ENCODE data around the gene TEDDM1.

Gene TEDDM1

DNA sequence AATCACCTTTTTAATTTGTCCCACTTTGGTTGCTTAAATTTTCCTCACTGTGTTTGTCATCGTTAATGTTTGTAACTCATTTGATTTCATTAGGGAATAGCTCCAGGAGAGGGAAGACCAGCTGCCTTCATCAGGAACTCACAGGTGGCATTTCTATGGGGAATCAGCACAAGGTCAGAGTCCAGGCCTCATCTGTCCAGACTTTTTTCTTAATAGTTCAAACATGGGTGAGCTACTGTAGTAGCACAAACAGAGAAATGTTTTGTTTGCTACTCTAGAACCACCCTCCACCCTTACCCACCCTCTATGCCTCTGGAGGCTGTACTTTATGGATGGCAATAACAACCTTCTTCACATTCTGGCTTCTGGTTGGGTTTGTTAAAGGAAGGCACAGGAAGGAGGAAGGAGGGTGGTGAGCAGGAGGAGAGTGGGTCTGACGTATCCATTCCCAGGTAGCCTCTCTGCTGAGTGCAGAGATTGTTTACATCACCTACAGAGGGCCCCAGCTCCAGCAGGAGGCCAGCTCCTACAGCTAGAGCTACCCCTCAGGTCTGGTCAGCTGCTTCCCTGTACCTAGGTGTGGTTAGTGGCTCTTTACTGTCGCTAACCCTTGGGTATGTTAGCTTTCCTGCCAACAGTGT lies 8.1 kb upstream of the TEDDM1 start:
- Histone ChIP-seq H3K4me2 (ENCODE audit: low read depth, low read length, poor library complexity, severe bottlenecking) (no peak overlapping the region), H3F3A (ENCODE audit: low read depth) (no peaks in the 10 kb centered on the region), H2AFZ (ENCODE audit: low read length) (no peak overlapping the region)

GRCh38 chr1:182407724-182408123 lies 7.3 kb upstream of the TEDDM1 start:
- no peak overlapping the region for H3K4me3 ChIP-seq (ENCODE audit: low read length, poor library complexity, severe bottlenecking)
- no peaks in the 10 kb centered on the region for H3K27me3 ChIP-seq (ENCODE audit: insufficient read depth, low read length, poor library complexity, severe bottlenecking)
- TF ChIP-seq, protein P1, sequence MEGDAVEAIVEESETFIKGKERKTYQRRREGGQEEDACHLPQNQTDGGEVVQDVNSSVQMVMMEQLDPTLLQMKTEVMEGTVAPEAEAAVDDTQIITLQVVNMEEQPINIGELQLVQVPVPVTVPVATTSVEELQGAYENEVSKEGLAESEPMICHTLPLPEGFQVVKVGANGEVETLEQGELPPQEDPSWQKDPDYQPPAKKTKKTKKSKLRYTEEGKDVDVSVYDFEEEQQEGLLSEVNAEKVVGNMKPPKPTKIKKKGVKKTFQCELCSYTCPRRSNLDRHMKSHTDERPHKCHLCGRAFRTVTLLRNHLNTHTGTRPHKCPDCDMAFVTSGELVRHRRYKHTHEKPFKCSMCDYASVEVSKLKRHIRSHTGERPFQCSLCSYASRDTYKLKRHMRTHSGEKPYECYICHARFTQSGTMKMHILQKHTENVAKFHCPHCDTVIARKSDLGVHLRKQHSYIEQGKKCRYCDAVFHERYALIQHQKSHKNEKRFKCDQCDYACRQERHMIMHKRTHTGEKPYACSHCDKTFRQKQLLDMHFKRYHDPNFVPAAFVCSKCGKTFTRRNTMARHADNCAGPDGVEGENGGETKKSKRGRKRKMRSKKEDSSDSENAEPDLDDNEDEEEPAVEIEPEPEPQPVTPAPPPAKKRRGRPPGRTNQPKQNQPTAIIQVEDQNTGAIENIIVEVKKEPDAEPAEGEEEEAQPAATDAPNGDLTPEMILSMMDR (conservative IDR thresholded peaks at IDR 0.05; ENCODE audit: low read length) = no peak
- TF ChIP-seq EZH2phosphoT487 (IDR thresholded peaks at IDR 0.05; ENCODE audit: borderline replicate concordance) = no peak
- no peak overlapping the region for H2AFZ ChIP-seq (ENCODE audit: low read length)
- H3K9ac ChIP-seq (ENCODE audit: low read depth, low read length, poor library complexity, severe bottlenecking) = no peak overlapping the region
- no peaks in the 10 kb centered on the region for H3K9me2 ChIP-seq (replicated peaks; ENCODE audit: low read depth, low read length)
- H3K4me1 ChIP-seq (ENCODE audit: insufficient read depth, low read length, poor library complexity, severe bottlenecking) = no peaks in the 10 kb centered on the region
- no peaks in the 10 kb centered on the region for H3K9me3 ChIP-seq (ENCODE audit: insufficient read depth, low read depth, low read length)
- no peaks in the 10 kb centered on the region for H3K36me3 ChIP-seq (ENCODE audit: insufficient read depth, low read length)
- no peak overlapping the region for H3K4me2 ChIP-seq (ENCODE audit: low read depth, low read length, poor library complexity, severe bottlenecking)
- H3F3A ChIP-seq (ENCODE audit: low read depth) = no peaks in the 10 kb centered on the region
- H4K20me1 ChIP-seq (ENCODE audit: insufficient read depth, low read length, poor library complexity, severe bottlenecking) = no peaks in the 10 kb centered on the region
- H3K79me2 ChIP-seq (ENCODE audit: insufficient read depth, low read length) = no peaks in the 10 kb centered on the region

More for the DNA sequence above, 8.1 kb upstream of the TEDDM1 start:
- no peaks in the 10 kb centered on the region for H3K9me2 ChIP-seq (replicated peaks; ENCODE audit: low read depth, low read length)
- no peak overlapping the region for H3K4me3 ChIP-seq (ENCODE audit: low read length, poor library complexity, severe bottlenecking)
- no peaks in the 10 kb centered on the region for H3K27me3 ChIP-seq (ENCODE audit: insufficient read depth, low read length, poor library complexity, severe bottlenecking)
- H3K9ac ChIP-seq (ENCODE audit: low read depth, low read length, poor library complexity, severe bottlenecking) = no peak overlapping the region
- H3K36me3 ChIP-seq (ENCODE audit: insufficient read depth, low read length) = no peaks in the 10 kb centered on the region
- TF ChIP-seq, protein P1 (conservative IDR thresholded peaks at IDR 0.05; ENCODE audit: low read length) = no peak
- TF ChIP-seq EZH2phosphoT487 (IDR thresholded peaks at IDR 0.05; ENCODE audit: borderline replicate concordance) = no peak
- no peaks in the 10 kb centered on the region for H4K20me1 ChIP-seq (ENCODE audit: insufficient read depth, low read length, poor library complexity, severe bottlenecking)
- no peaks in the 10 kb centered on the region for H3K79me2 ChIP-seq (ENCODE audit: insufficient read depth, low read length)
- H3K4me1 ChIP-seq (ENCODE audit: insufficient read depth, low read length, poor library complexity, severe bottlenecking) = no peaks in the 10 kb centered on the region
- H3K9me3 ChIP-seq (ENCODE audit: insufficient read depth, low read depth, low read length) = no peaks in the 10 kb centered on the region

DNA sequence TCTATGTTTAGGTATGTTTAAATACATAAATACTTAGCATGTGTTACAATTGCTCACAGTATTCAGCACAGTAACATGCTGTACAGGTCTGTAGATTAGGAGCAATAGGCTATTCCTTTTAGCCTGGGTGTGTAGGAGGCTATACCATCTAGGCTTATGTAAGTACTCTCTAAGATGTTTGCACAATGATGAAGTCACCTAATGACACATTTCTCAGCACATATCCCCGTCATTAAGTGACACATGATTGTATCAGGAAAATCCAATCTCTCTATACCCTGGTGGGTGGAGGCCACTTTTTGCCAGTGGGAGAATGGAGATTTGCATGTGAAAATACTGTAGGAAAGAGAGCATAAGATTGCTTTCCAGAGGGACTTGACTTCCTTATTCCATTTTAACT lies 5.5 kb upstream of the TEDDM1 start:
- no peak overlapping the region for H3K4me2 ChIP-seq (ENCODE audit: low read depth, low read length, poor library complexity, severe bottlenecking)
- H3K4me3 ChIP-seq (ENCODE audit: low read length, poor library complexity, severe bottlenecking) = no peak overlapping the region
- TF ChIP-seq EZH2phosphoT487 (IDR thresholded peaks at IDR 0.05; ENCODE audit: borderline replicate concordance) = no peak
- TF ChIP-seq, protein P1 (conservative IDR thresholded peaks at IDR 0.05; ENCODE audit: low read length) = no peak
- no peaks in the 10 kb centered on the region for H3F3A ChIP-seq (ENCODE audit: low read depth)
- no peaks in the 10 kb centered on the region for H3K27me3 ChIP-seq (ENCODE audit: insufficient read depth, low read length, poor library complexity, severe bottlenecking)
- H2AFZ ChIP-seq (ENCODE audit: low read length) = no peak overlapping the region
- no peaks in the 10 kb centered on the region for H4K20me1 ChIP-seq (ENCODE audit: insufficient read depth, low read length, poor library complexity, severe bottlenecking)
- no peaks in the 10 kb centered on the region for H3K9me3 ChIP-seq (ENCODE audit: insufficient read depth, low read depth, low read length)
- H3K4me1 ChIP-seq (ENCODE audit: insufficient read depth, low read length, poor library complexity, severe bottlenecking) = no peaks in the 10 kb centered on the region
- no peaks in the 10 kb centered on the region for H3K79me2 ChIP-seq (ENCODE audit: insufficient read depth, low read length)
- H3K9ac ChIP-seq (ENCODE audit: low read depth, low read length, poor library complexity, severe bottlenecking) = no peak overlapping the region
- H3K36me3 ChIP-seq (ENCODE audit: insufficient read depth, low read length) = no peaks in the 10 kb centered on the region
- no peaks in the 10 kb centered on the region for H3K9me2 ChIP-seq (replicated peaks; ENCODE audit: low read depth, low read length)
